ENCODE measurements around the gene PCDHA3. TPM values are rescaled to one million over a fixed set of nuclear protein-coding genes. Genes with fewer than 3 reads are reported as not detected.
A peak's percentile ranks its signal among the peaks of the same experiment; 100 is the strongest.
"Not testable (repeated sequence)": the region's sequence is repeated elsewhere in the genome, so short reads cannot be mapped to it uniquely, and the experiment has no call there.

PCDHA3 gene
- total RNA-seq, result not detected
- long read RNA-seq, result 0 reads

GRCh38 chr5:140800816-140801493 lies at the start of gene PCDHA3:
Gene PCDHA3 (plus strand): TSS chr5:140801057.
- no peak for ATAC-seq (ENCODE audit: poor library complexity)
- intact Hi-C loops (cut with DNase I), result no loop called here
- DNase-seq, result no peak

- ATAC-seq (ENCODE audit: poor library complexity), result no peak
Measured at GRCh38 chr5:140753561-140753960, 47.3 kb upstream of the PCDHA3 start.

DNA sequence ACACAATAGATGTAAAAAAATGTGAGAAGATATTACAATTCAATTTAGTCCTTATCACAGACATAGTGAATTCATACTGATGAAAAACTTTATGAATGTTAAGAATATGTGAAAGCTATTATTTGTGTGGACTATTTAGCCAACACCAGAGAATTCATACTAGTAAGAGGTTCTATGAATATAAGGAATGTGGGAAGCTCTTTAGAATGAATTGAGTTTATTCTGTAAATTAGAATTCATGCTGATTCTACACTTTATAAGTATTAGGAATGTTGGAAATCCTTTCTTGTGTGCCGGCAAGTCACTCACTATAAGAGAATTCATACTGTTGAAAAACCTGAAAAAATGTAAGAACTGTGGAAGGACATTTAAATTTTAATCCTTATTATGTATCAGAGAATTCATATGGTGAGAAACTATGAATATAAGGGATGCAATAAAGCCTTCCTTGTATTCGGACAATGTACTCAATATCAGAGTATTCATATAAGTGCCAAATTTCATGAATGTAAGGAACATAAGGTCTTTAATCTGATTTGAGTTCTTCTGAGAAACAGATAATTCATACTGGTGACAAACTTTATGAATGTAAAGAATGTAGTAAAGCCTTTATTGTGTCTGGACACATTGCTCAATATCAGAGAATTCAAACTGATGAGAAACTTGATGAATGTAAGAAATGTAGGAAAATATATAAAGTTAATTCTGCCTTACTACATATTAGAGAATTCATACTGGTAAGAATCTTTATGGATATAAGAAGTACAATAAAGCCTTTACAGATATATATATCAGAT lies 36.5 kb upstream of the PCDHA3 start:
- intact Hi-C loops (cut with DNase I), result no loop called here
- DNase-seq (no peak), ATAC-seq (ENCODE audit: poor library complexity) (no peak)

More at GRCh38 chr5:140753561-140753960, 47.3 kb upstream of the PCDHA3 start:
- no peak for DNase-seq
- intact Hi-C loops (cut with DNase I), result no loop called here

DNA sequence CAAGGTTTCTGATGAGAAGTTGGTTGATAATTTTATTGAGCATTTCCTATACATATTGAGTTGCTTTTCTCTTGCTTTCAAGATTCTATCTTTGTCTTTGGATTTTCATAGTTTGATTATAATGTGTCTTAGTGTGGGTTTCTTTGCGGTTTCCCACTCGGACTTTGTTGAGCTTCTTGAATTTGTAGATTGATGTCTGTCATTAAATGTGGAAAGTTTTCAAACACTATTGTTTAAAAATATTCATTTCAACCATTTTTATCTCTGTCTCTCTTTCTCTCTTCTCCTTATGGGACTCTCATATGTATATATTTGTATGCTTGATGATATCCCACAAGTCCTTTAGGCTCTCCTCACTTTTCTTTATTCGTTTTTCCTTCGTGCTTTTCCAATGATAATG lies 33.4 kb upstream of the PCDHA3 start:
- ATAC-seq (ENCODE audit: poor library complexity), result no peak
- intact Hi-C loops (cut with DNase I), result no loop called here
- no peak for DNase-seq

GRCh38 chr5:140780512-140780911 lies 20.3 kb upstream of the PCDHA3 start:
- DNase-seq (no peak), ATAC-seq (ENCODE audit: poor library complexity) (no peak)
- intact Hi-C loops (cut with DNase I), result no loop called here

- no peak for DNase-seq
- no peak for ATAC-seq (ENCODE audit: poor library complexity)
- intact Hi-C loops (cut with DNase I), result no loop called here
Measured at GRCh38 chr5:140785905-140786686, 14.8 kb upstream of the PCDHA3 start, which contains the start of gene PCDHA1. Gene PCDHA1 (plus strand): TSS chr5:140786140.

GRCh38 chr5:140787422-140787821 lies 13.4 kb upstream of the PCDHA3 start:
- DNase-seq; intact Hi-C loops (cut with DNase I); ATAC-seq (ENCODE audit: poor library complexity): not testable (repeated sequence)

- ATAC-seq (ENCODE audit: poor library complexity); DNase-seq; intact Hi-C loops (cut with DNase I): not testable (repeated sequence)
Measured at GRCh38 chr5:140787849-140788504, 12.9 kb upstream of the PCDHA3 start.

GRCh38 chr5:140791089-140791488 lies 9.8 kb upstream of the PCDHA3 start:
- intact Hi-C loops (cut with DNase I), result no loop called here
- no peak for ATAC-seq (ENCODE audit: poor library complexity)
- no peak for DNase-seq

GRCh38 chr5:140794595-140795258 lies 6.1 kb upstream of the PCDHA3 start, which contains the start of gene PCDHA2:
Gene PCDHA2 (plus strand): TSS chr5:140794852.
- DNase-seq, result no peak
- no peak for ATAC-seq (ENCODE audit: poor library complexity)
- intact Hi-C loops (cut with DNase I), result no loop called here

DNA sequence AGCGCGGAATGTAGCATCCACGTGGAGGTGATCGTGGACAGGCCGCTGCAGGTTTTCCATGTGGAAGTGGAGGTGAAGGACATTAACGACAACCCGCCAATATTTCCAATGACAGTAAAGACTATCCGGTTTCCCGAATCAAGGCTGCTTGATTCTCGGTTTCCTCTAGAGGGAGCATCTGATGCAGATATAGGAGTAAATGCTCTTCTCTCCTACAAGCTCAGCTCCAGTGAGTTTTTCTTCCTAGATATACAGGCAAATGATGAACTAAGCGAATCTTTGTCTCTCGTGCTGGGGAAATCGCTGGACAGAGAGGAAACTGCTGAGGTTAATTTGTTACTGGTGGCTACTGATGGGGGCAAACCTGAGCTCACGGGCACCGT lies 5.6 kb upstream of the PCDHA3 start:
- DNase-seq (no peak), ATAC-seq (ENCODE audit: poor library complexity) (no peak)
- intact Hi-C loops (cut with DNase I), result no loop called here

DNA sequence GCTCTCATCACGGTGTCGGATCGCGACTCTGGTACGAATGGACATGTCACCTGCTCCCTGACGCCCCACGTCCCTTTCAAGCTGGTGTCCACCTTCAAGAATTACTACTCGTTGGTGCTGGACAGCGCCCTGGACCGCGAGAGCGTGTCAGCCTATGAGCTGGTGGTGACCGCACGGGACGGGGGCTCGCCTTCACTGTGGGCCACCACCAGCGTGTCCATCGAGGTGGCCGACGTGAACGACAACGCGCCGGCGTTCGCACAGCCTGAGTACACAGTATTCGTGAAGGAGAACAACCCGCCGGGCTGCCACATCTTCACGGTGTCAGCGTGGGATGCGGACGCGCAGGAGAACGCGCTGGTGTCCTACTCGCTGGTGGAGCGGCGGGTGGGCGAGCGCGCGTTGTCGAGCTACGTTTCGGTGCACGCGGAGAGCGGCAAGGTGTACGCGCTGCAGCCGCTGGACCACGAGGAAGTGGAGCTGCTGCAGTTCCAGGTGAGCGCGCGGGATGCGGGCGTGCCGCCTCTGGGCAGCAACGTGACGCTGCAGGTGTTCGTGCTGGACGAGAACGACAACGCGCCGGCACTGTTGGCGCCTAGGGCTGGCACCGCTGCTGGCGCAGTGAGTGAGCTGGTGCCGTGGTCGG lies 4.7 kb upstream of the PCDHA3 start:
- DNase-seq, result peak; percentile 39
- intact Hi-C loops (cut with DNase I); ATAC-seq (ENCODE audit: poor library complexity): not testable (repeated sequence)

- peak; percentile 34 for DNase-seq
- intact Hi-C loops (cut with DNase I), result no loop called here
- no peak for ATAC-seq (ENCODE audit: poor library complexity)
Measured at GRCh38 chr5:140796718-140797095, 4.2 kb upstream of the PCDHA3 start.

DNA sequence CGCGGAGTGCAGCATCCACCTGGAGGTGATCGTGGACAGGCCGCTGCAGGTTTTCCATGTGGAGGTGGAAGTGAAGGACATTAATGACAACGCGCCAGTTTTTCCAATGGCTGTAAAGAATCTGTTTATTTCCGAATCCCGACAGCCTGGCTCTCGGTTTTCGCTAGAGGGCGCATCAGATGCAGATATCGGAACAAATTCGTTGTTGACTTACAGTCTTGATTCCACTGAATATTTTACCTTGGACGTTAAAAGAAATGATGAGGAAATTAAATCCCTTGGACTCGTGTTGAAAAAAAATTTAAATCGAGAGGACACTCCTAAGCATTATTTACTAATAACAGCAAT lies 611 bp downstream of the PCDHA3 start:
- ATAC-seq (ENCODE audit: poor library complexity) (no peak), DNase-seq (no peak)
- intact Hi-C loops (cut with DNase I), result no loop called here

- DNase-seq; intact Hi-C loops (cut with DNase I); ATAC-seq (ENCODE audit: poor library complexity): not testable (repeated sequence)
Measured at GRCh38 chr5:140802381-140802780, 1.5 kb downstream of the PCDHA3 start.

DNA sequence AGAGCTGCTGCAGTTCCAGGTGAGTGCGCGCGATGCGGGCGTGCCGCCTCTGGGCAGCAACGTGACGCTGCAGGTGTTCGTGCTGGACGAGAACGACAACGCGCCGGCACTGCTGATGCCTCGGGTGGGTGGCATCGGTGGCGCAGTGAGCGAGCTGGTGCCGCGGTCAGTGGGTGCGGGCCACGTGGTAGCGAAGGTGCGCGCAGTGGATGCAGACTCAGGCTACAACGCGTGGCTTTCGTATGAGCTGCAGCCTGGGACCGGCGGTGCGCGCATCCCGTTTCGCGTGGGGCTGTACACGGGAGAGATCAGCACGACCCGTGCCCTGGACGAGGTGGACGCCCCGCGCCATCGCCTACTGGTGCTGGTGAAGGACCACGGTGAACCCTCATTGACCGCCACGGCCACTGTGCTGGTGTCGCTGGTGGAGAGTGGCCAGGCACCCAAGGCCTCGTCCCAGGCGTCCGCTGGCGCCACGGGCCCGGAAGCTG lies 2.0 kb downstream of the PCDHA3 start:
- DNase-seq (peak; percentile 38), ATAC-seq (ENCODE audit: poor library complexity) (no peak)
- intact Hi-C loops (cut with DNase I), result no loop called here

GRCh38 chr5:140806834-140807775 lies 6.2 kb downstream of the PCDHA3 start, which contains the start of gene PCDHA4:
Gene PCDHA4 (plus strand): TSS chr5:140807068.
- ATAC-seq (ENCODE audit: poor library complexity) (peak; percentile 38), DNase-seq (peak; percentile 45)
- intact Hi-C loops (cut with DNase I), result no loop called here

All from Right ventricle myocardium superior (tissue), 1 donor.